Neural progenitor cell (in vitro differentiated cells): ENCODE measurements around the gene CNTNAP4.

Experiments used
- CTCF ChIP-seq: fragments of 200-600 bp; sonication (generic); IDR thresholded peaks from 2 replicates; pipeline ENCODE4 v1.5.1; 2017; ENCODE audit warnings: antibody characterized with exemption, mild to moderate bottlenecking
- EZH2 ChIP-seq: fragments of 200-600 bp; sonication (generic); IDR thresholded peaks from 2 replicates; pipeline ENCODE4 v1.6.1; 2017; ENCODE audit warnings: antibody characterized with exemption, mild to moderate bottlenecking, moderate library complexity
- EZH2phosphoT487 ChIP-seq: fragments of 200-600 bp; sonication (generic); IDR thresholded peaks from 2 replicates; pipeline ENCODE4 v1.6.1; 2017; ENCODE audit warnings: antibody characterized with exemption

GRCh38 chr16:76484020-76484419 lies 206.8 kb downstream of the CNTNAP4 start:
- TF ChIP-seq CTCF = no peak
- TF ChIP-seq EZH2 = no peak
- no peak for TF ChIP-seq EZH2phosphoT487
